ENCODE results near the gene FBXL19. TPM values are rescaled to one million over a fixed set of nuclear protein-coding genes. Genes with fewer than 3 reads are reported as not detected.

Gene FBXL19
- total RNA-seq, 1 experiment from 2014 or later = 84.3 TPM

DNA sequence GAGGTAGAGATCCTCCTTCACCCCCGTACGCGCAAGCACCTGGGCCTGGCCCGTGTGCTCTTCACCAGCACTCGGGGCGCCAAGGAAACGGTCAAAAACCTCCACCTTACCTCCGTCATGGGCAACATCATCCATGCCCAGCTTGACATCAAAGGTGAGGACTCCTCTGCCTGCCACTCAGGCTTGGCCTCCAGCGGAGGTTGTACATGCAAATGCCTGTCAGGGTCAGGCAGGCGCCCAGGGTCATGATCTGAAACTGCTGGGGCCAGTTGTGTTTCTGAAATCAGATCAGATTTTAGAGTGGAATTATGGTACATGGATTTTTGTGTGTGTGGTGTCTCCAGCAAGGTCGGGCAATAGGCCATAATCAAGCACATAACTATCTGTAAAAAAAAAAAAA lies 38.0 kb downstream of the FBXL19 start (continued):
- no peak for TF ChIP-seq RELA (CRISPR knock-in tag; IDR thresholded peaks at IDR 0.05; ENCODE audit: borderline replicate concordance)
- TF ChIP-seq, protein P1, sequence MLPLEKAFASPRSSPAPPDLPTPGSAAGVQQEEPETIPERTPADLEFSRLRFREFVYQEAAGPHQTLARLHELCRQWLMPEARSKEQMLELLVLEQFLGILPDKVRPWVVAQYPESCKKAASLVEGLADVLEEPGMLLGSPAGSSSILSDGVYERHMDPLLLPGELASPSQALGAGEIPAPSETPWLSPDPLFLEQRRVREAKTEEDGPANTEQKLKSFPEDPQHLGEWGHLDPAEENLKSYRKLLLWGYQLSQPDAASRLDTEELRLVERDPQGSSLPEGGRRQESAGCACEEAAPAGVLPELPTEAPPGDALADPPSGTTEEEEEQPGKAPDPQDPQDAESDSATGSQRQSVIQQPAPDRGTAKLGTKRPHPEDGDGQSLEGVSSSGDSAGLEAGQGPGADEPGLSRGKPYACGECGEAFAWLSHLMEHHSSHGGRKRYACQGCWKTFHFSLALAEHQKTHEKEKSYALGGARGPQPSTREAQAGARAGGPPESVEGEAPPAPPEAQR (CRISPR knock-in tag; IDR thresholded peaks at IDR 0.05) = no peak

DNA sequence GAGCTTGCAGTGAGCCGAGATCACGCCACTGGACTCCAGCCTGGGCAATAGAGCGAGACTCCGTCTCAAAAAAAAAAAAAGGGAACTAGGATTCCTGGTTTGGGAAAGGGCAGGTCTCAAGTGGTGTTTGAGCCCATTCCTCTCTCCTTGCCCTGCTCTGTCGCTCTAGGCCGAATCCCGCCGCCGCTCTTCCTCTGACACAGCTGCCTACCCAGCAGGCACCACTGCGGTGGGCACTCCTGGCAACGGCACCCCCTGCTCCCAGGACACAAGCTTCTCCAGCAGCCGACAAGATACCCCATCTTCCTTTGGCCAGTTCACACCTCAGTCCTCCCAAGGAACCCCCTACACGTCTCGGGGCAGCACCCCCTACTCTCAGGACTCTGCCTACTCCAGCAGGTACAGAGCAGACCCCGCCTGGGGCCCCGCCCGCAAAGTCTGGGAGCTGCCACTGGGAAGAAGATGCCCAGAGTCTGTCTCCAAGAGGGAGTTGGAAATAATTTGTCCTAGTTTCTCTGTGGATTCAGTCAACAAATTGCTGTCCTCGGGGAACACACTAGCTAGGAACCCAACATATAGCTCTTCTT lies 40.6 kb downstream of the FBXL19 start:
- TF ChIP-seq NR3C1 (CRISPR knock-in tag; conservative IDR thresholded peaks at IDR 0.05; ENCODE audit: low read depth) (no peak), GRHL2 (CRISPR knock-in tag; IDR thresholded peaks at IDR 0.05; ENCODE audit: insufficient replicate concordance, severe bottlenecking) (no peak), RORB (CRISPR knock-in tag; IDR thresholded peaks at IDR 0.05) (no peak), NR1H2 (CRISPR knock-in tag; IDR thresholded peaks at IDR 0.05) (no peak), AR (CRISPR knock-in tag; IDR thresholded peaks at IDR 0.05) (no peak), ZNF671 (CRISPR knock-in tag; IDR thresholded peaks at IDR 0.05) (no peak), ZNF532 (CRISPR knock-in tag; IDR thresholded peaks at IDR 0.05; ENCODE audit: borderline replicate concordance) (no peak), ELF4 (CRISPR knock-in tag; IDR thresholded peaks at IDR 0.05; ENCODE audit: low read depth) (no peak), MXD4 (CRISPR knock-in tag; IDR thresholded peaks at IDR 0.05; ENCODE audit: borderline replicate concordance) (no peak), TEAD1 (CRISPR knock-in tag; IDR thresholded peaks at IDR 0.05) (no peak), ERG (CRISPR knock-in tag; IDR thresholded peaks at IDR 0.05) (no peak), USF2 (CRISPR knock-in tag; IDR thresholded peaks at IDR 0.05) (no peak), NFYB (CRISPR knock-in tag; conservative IDR thresholded peaks at IDR 0.05; ENCODE audit: low read depth) (no peak), ZNF423 (CRISPR knock-in tag; IDR thresholded peaks at IDR 0.05) (no peak), ESRRA (CRISPR knock-in tag; IDR thresholded peaks at IDR 0.05; ENCODE audit: borderline replicate concordance) (no peak), ZNF396 (CRISPR knock-in tag; IDR thresholded peaks at IDR 0.05; ENCODE audit: borderline replicate concordance) (no peak), FOXJ3 (CRISPR knock-in tag; IDR thresholded peaks at IDR 0.05; ENCODE audit: borderline replicate concordance) (no peak)
- TF ChIP-seq, protein P2, sequence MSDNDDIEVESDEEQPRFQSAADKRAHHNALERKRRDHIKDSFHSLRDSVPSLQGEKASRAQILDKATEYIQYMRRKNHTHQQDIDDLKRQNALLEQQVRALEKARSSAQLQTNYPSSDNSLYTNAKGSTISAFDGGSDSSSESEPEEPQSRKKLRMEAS (CRISPR knock-in tag; IDR thresholded peaks at IDR 0.05) = no peak
- CTCF ChIA-PET = interaction anchor here (0.8 to 1.7 kb wide), 4 partner anchors 10 to 22 kb away, joined by 3 to 9 read pairs (median 4); partner anchors contain the start of gene HSD3B7

More for the DNA sequence above, 40.6 kb downstream of the FBXL19 start:
- POLR2A ChIA-PET = interaction anchor here (0.6 kb wide), 1 partner anchor 10 kb away, joined by 3 read pairs; no protein-coding TSS in a partner anchor
- H3K9me3 Mint-ChIP-seq = no peaks in the 10 kb centered on the region
- H3K27me3 Mint-ChIP-seq (ENCODE audit: low read depth) = no peaks in the 10 kb centered on the region
- DNase-seq (ENCODE audit: low spot score) = no peak
- H3K4me1 Mint-ChIP-seq = 0 out of 2 replicates have a peak, but pooled peaks cover 3% of the 10 kb centered on the region
- H3K36me3 Mint-ChIP-seq = peaks cover 74% of the 10 kb centered on the region
- no peak for ATAC-seq
- no peak overlapping the region for H3K27ac Mint-ChIP-seq
- no peak overlapping the region for H3K4me3 Mint-ChIP-seq

All from WTC11 (cell line).